Stimulated activated CD8-positive, alpha-beta memory T cell treated with anti-CD3 and anti-CD28 coated beads, Interleukin-15, amount 100 ng/mL, for 1 hour (primary cell): Measurements from ENCODE around the gene PGR.
"Not testable (repeated sequence)": the region's sequence is repeated elsewhere in the genome, so short reads cannot be mapped to it uniquely, and the experiment has no call there.

Source experiments
- DNase-seq: peaks from one replicate; pipeline ENCODE4 v3.0.0-alpha.2; 2020; ENCODE audit warnings: low read depth

Gene PGR

GRCh38 chr11:101082813-101083212, 46.8 kb downstream of the PGR start:
- no peak for DNase-seq

DNA sequence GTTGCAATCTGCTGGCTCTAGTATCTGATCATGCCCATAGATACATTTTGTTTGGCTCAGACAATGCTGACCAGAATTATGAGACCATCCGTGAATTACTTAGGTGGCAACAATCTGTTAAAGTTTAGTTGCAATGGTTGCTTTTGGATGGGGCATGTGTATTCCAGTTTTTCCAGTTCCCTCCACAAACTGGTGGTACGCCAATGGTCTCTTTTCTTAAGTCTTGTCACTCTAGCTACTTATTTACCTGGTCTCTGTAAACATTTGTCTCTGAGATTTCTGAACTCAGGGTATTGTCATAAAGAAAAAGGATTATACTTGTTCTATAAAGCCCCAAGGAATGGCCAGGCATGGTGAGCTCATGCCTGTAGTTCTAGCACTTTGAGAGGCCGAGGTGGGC, 65.9 kb downstream of the PGR start:
- no peak for DNase-seq

DNA sequence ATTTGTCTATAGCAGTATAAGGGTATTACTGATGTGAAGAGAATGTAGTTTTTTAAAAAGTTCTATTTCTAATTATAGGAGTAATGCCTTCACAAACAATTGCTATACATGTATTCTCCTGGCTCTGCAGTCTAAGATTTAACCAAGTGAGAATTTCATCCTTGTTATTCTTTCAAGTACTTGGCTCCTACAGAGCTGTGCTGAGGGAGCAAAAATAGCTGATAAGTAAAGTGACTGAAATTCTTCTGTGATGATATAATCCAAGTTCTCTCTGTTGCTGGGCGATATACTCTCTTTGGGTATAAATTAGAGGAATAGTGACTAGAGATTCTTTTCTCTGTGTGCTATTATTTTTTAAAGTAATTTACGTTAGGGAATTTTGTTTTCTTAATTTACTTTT, 68.0 kb downstream of the PGR start:
- no peak for DNase-seq

DNA sequence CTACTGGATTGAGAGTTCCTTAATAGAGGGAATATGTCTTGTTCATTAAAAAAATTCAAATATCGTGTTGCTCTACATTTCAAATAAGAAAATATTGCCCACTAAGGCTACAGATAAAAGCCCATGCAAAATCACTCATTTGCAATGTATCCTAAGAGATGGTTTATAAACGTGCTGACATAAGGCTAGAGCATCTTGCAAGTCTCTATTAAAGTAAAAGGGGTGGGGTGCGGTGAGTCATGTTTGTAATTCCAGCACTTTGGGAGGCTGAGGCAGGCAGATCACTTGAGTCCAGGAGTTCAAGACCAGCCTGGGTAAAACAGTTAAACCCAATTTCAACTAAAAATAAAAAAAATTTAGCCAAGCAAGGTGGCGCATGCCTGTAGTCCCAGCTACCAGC, 70.3 kb downstream of the PGR start:
- DNase-seq, result no peak

DNA sequence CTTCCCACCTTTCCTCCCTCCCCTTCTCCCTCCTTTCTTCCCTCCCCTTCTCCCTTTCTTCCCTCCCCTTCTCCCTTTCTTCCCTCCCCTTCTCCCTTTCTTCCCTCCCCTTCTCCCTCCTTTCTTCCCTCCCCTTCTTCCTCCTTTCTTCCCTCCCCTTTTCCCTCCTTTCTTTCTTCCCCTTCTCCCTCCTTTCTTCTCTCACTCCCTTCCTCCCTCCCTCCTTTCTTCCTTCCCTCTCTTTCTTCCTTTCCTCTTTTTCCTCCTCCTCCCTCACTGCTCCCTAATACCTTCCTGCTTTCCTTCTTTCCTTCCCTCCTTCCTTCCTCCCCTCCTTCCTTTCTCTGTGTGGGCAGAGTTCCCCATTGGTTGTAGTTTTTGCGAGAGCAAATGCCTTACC, 76.1 kb downstream of the PGR start:
- DNase-seq, result no peak

DNA sequence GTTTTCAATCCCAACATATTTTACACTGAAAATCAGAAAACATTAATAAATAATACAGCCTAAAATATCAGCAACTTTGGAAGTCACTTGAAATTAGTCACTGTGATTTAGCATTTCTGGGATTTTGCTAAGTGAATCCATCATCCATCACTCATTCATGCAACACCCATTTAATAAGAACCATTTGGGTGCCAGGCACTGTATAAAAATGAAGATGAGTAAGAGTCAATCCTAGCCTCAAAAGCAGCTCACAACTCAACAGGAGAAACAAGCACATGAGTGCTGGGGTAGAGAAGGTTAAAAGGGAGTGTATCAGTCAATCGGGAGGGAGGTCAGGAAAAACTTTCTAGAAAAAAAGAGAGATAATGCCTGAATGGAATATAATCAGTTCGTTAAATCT, 77.9 kb downstream of the PGR start:
- no peak for DNase-seq

GRCh38 chr11:101049813-101050212, 79.8 kb downstream of the PGR start:
- no peak for DNase-seq

- no peak for DNase-seq
These were observed 80.5 kb downstream of the PGR start for GRCh38 chr11:101049123-101049522.

DNA sequence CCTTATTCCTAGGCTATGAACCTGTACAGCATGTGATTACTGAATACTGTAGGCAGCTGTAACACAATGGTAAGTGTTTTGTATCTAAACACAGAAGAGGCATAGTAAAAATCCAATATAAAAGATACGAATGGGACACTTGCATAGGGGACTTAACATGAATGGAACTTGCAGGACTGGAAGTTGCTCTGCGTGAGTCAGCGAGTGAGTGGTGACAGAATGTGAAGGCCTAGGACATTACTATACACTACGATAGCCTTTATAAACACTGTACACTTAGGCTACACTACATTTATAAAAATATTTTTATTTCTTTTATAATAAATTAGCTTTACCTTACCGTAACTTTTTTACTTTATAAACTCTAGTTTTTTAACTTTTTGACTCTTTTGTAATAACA, 81.1 kb downstream of the PGR start:
- no peak for DNase-seq

DNA sequence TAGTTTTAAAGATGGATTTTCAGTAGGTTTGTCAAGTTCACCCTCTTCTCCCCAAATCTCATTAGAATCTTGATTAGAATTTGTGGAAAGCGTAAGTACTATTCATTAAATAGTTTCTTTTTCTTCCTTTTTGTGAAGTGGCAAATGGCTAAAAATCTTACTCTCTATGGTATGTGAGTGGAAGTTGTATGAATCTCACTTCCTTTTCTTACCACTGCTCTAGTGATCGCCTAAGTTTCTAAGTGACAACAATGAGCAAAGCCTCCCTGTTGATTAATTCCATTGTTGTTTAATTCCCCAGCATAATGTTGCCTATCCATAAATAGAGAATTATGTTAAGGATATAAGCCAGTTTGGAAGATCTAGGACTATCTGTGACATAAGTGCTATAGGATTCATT, 82.7 kb downstream of the PGR start:
- no peak for DNase-seq

- DNase-seq, result no peak
These were observed 84.2 kb downstream of the PGR start for GRCh38 chr11:101045415-101045814.

GRCh38 chr11:101043940-101044339, 85.7 kb downstream of the PGR start:
- no peak for DNase-seq

DNA sequence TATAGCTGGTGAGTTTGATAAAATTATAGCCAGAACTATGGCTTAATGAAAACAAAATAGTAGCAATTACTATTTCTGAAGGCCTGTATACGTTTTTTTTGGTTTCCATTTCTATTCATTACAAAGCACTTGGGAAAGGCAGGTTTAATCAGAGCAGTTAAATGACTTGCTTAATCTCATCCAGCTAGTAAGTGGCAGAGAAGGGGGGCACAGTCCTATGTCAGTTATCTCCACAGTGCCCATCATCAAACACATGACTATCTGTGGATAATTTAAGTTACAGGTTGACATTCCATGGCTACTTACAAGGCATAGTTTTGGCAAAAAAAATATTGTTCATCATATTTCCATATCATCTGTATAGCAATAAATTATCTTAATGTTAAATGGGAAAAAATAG, 93.7 kb downstream of the PGR start:
- DNase-seq, result no peak

DNA sequence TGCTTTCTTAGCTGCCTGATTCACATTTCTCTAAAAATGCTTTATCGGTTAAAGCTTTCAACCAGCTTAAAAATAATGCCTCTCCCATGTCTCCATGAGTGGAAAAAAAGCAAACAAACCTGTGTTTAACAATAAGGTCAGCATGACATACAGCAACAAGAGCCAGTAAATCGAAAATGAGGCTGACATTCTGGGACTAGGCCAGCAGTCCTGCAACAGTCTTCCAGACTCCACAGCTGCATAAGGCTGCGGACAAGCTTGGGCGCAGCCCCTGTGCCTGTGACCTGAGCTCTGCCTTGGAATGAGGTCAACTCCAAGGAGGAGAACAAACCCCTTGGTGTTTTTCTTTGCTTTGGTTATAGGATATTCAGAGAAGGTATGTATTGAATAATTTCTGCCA, 95.5 kb downstream of the PGR start:
- DNase-seq, result no peak

GRCh38 chr11:101032991-101033390, 96.6 kb downstream of the PGR start:
- no peak for DNase-seq

- no peak for DNase-seq
These were observed 97.9 kb downstream of the PGR start for GRCh38 chr11:101031713-101032112.

GRCh38 chr11:101030692-101031091, 98.9 kb downstream of the PGR start:
- DNase-seq, result no peak

- DNase-seq, result no peak
These were observed 99.6 kb downstream of the PGR start for GRCh38 chr11:101030015-101030414.

DNA sequence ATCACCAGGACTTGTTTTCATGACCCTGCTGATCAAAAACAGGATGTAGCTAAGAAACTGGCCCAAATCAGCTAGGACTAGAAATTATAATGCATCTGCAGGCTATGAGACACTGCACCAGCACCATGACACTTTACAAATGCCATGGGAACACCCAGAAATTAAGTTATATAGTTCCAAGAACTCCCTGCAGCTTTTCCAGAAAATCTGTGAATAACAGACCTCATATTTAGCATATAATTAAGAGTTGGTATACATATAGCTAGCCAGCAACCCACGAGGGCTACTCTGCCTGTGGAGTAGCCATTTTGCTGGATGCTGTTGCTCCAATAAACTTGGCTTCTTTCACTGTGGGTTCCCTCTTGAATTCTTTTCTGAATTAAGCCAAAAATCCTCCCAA, 101.0 kb downstream of the PGR start:
- no peak for DNase-seq

GRCh38 chr11:101022256-101022655, 107.4 kb downstream of the PGR start:
- DNase-seq, result no peak

DNA sequence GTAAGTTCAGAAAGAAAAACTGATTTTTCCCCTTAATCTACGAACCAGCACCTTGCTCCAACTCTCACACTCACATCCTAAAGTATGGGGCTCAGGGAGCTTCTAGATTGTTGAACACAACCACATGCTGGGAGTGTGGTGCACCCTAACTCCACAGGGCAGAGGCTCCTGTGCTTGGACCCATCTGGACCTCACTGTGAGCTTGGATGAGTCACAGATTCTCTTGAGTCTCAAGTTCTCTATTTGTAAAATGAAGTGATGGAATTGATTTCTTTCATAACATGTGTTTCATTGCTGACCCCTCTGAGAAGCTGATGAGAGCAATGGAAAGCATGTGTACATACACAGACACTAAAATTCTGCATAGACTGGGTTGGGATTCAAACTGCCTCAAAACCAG, 109.7 kb downstream of the PGR start:
- DNase-seq, result no peak

- no peak for DNase-seq
These were observed 114.9 kb downstream of the PGR start for GRCh38 chr11:101014600-101015285.

GRCh38 chr11:101013702-101014101, 115.9 kb downstream of the PGR start:
- not testable (repeated sequence) for DNase-seq

DNA sequence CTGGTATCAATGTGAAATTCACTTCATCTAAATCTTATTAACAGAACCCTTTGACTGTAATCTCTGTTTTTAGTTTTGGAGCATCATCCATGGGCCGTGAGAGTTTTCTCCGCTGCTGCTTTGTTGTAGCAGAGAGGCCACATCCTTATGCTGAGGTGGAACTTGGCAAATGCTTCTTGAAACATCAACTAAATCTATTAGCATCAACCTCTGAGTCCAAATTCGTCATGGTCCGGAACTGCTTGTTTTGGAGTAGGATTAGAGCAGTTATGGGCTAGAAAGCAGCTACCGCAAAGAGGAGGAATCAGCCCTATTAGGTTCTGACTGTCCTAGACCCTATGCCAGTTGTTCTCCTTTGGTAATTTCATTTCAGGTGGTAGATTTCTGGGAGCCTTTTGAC, 117.7 kb downstream of the PGR start:
- DNase-seq, result no peak

DNA sequence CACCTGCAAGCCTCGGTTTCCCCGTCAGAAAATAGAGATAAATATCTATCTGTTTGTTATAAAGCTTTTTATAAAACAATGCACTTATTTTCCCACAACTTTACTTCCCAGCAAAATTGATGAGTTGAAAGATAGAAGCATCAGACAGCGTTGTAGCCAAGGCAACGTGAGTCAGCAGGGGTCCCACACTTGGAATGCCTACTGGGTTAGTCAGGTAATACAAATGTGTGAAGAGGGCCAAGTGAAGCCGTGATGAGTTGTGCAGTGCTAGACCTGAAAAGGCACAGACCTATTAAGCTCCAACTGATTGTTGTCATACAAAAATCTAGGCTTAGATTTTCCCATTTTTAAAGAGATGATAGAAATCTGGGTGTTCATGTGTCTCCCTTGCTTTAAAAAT, 118.7 kb downstream of the PGR start:
- no peak for DNase-seq
